DMS 273 treated with DMSO at 0.1 percent for 48 hours (cell line): ENCODE results near the gene IPO8.
"Not testable (repeated sequence)": the region's sequence is repeated elsewhere in the genome, so short reads cannot be mapped to it uniquely, and the experiment has no call there.

Experiments used
- DNase-seq: peaks from one replicate; lab custom pipeline; 2025; lab: John Stamatoyannopoulos, UW

IPO8 gene

DNA sequence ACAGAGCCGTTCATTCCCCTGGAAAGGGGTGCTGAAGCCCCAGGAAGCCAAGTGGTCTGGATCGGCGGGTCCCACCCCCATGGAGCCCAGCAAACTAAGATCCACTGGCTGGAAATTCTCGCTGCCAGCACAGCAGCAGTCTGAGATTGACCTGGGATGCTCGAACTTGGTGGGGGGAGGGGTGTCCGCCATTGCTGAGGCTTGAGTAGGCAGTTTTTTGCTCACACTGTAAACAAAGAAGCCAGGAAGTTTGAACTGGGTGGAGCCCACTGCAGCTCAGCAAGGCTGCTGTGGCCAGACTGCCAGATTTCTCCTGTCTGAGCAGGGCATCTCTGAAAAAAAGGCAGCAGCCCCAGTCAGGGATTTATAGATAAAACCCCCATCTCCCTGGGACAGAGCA, 91.4 kb downstream of the IPO8 start:
- DNase-seq: not testable (repeated sequence)

DNA sequence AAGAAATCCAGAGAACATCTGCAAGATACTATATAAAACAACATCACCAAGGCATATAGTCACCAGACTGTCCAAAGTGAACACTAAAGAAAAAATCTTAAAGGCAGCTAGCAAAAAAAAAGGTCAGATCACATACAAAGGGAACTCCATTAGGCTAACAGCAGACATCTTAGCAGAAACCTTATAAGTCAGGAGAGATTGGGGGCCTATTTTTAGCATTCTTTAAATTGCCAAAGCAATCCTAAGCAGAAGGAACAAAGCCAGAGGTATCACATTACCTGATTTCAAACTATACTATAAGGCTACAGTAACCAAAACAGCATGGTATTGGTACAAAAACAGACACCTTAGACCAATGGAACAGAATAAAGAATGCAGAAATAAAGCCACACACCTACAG, 92.5 kb downstream of the IPO8 start:
- no peak for DNase-seq

GRCh38 chr12:30602678-30603077, 93.0 kb downstream of the IPO8 start:
- no peak for DNase-seq

DNA sequence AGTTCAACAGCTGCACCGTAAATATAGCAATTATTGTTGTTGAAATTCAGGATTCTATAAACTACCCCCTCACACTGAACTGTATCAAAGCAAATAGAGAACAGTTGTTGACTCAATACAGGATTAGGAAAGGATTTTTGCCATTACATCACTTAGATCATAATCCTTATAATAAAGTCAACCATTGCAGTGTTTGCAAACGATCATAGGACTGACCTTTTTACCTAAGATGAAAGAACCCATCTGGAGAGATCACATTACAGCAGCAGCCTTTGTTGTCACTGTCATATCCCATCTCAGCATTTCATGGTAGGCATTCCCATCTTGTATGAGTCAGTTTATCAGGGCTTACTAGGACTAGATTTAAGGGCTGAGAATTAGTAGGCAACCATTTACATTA, 96.1 kb downstream of the IPO8 start:
- DNase-seq: no peak

GRCh38 chr12:30598889-30599288, 96.8 kb downstream of the IPO8 start:
- no peak for DNase-seq

DNA sequence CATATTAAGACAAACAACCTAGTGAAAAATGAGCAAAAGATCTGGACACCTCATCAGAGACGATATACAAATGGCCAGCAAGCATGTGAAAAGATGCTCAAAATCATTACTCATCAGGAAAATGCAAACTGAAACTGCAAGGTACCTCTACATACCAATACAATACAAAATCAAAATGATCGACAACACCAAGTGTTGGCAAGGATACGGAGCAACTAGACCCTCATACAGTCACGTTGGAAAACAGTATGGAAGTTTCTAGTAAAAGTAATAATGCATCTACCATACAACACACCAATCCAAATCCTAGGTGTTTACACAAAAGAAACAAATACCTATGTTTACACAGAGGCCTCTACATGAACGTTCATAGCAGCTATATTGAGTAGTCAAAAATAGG, 99.9 kb downstream of the IPO8 start:
- no peak for DNase-seq

- DNase-seq: no peak
Observed at GRCh38 chr12:30594509-30594908, 101.2 kb downstream of the IPO8 start.

DNA sequence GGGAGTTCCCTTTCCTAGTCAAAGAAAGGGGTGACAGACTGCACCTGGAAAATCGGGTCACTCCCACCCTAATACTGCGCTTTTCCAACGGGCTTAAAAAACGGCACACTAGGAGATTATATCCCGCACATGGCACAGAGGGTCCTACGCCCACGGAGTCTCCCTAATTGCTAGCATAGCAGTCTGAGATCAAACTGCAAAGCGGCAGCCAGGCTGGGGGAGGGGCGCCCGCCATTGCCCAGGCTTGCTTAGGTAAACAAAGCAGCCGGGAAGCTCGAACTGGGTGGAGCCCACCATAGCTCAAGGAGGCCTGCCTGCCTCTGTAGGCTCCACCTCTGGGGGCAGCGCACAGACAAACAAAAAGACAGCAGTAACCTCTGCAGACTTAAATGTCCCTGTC, 107.1 kb downstream of the IPO8 start:
- not testable (repeated sequence) for DNase-seq

DNA sequence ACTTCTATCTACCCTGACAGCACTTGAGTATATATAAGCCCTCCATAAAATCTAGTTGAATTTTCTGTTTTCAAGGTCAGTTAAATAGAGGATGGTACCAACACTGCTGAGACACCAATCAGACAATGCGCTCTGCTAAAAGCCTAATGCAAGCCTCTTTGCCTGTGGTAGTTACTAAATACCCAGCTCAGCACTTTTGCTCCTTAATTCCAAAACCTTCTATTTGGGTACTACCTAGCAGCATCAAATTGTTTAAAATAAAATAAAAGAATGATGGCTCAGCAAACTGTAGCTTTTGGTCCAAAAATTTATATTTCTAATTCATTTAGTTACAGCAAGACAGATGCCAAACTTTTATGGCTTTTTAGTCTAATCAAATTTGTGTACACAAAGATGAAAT, 107.9 kb downstream of the IPO8 start:
- DNase-seq: no peak

DNA sequence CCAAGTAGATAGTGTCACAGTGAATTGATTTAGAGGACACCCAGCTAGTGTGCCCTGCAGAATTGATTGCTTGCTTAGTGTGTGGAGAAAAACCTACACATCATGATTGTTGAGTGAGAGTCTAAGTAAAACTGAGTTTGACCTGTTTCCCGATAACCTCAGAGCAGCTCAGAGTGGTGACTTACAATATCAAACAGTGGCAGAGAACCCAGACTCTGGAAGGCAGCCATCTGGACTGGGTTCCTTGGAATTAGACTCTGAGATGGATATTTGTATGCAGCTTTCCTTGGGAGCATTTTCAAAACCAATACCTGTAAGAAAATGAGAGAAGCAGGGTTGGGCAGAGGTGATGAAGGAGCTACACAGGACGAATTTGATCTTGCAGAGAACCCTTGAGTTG, 109.8 kb downstream of the IPO8 start:
- no peak for DNase-seq

DNA sequence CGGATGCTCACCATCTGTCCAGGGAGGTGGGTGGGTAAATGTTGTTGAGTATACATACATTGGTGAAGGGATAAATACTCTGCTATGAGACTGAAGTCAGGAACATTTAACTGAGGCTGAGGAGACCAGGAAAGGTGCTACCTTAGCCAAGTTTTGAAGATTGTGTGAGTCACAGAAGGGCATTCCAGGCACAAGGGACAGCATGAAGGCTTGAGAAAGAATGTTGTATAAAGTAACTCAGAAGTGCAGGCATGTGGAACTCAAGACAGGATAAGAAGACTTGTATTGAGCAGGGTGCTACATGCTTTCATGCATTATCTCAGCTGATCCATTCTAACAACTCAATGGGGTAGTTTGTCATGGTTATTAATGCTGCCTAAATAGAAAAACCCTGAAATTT, 112.7 kb downstream of the IPO8 start:
- no peak for DNase-seq

DNA sequence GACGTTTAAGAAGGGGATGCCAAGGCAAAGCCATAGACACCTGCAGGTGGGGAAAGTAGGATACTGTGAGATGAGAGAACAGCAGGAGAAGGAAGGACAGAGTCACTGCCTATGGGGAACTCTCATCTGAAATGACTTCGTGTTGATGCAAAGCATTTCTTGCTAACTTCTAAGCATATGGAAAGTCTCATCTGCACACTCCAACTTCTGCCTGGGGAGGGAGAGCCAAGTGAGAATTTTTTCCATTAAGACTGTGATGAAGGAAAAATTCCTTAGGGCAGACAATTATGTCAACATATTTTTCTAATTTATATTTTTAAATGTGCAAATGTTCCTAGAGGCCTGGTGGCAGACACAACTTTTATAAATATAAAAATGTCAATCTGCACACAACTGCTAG, 115.3 kb downstream of the IPO8 start:
- DNase-seq: no peak
